K562 (cell line): ENCODE measurements around the gene VEGFA. TPM values are rescaled to one million over a fixed set of nuclear protein-coding genes. Genes with fewer than 3 reads are reported as not detected.

ENCODE experiments used
- CAMTA2 ChIP-seq: fragments of 250-450 bp; sonication (Bioruptor Pico); conservative IDR thresholded peaks from 2 replicates; pipeline ENCODE4 v1.5.1; 2022
- CBFA2T3 ChIP-seq: fragments of 450-650 bp; IDR thresholded peaks from 2 replicates; pipeline ENCODE4 v1.6.1; 2017
- EP300 ChIP-seq: IDR thresholded peaks from 2 replicates; pipeline ENCODE4 v1.6.1; 2012; ENCODE audit warnings: low read length, improper control_type of control experiment
- ETS2 ChIP-seq: IDR thresholded peaks from 2 replicates; pipeline ENCODE4 v1.6.1; 2016; ENCODE audit warnings: borderline replicate concordance, missing genetic modification characterization, mild to moderate bottlenecking, moderate library complexity, missing compliant biosample characterization; ENCODE audit not compliant: poor library complexity, severe bottlenecking
- GABPB1 ChIP-seq: sonication (generic); formaldehyde crosslinking; IDR thresholded peaks from 2 replicates; pipeline ENCODE4 v1.8.0; 2022; ENCODE audit warnings: mild to moderate bottlenecking, missing genetic modification reagents
- GTF2E2 ChIP-seq: fragments of 200-800 bp; sonication (Bioruptor generic); IDR thresholded peaks from 2 replicates; pipeline ENCODE4 v1.6.1; 2016; ENCODE audit warnings: missing genetic modification characterization, missing compliant biosample characterization
- MEF2A ChIP-seq: IDR thresholded peaks from 2 replicates; pipeline ENCODE4 v1.6.1; 2011; ENCODE audit warnings: low read depth, mild to moderate bottlenecking, low read length, moderate library complexity; ENCODE audit not compliant: control insufficient read depth
- NELFE ChIP-seq: IDR thresholded peaks from 2 replicates; pipeline ENCODE4 v1.6.1; 2011; ENCODE audit warnings: mild to moderate bottlenecking; ENCODE audit not compliant: insufficient read depth, insufficient read length
- POLR2G ChIP-seq: fragments of 200-400 bp; formaldehyde crosslinking; IDR thresholded peaks from 2 replicates; pipeline ENCODE4 v1.6.1; 2017; ENCODE audit warnings: low read depth, mild to moderate bottlenecking, antibody characterized with exemption, low read length, moderate library complexity
- POLR2H ChIP-seq: IDR thresholded peaks from 2 replicates; pipeline ENCODE4 v1.6.1; 2016; ENCODE audit warnings: missing genetic modification characterization, low read depth, mild to moderate bottlenecking, control low read depth, missing compliant biosample characterization, moderate library complexity
- PURB ChIP-seq: sonication (generic); formaldehyde crosslinking; IDR thresholded peaks from 2 replicates; pipeline ENCODE4 v1.9.0; 2021; ENCODE audit warnings: low read depth, mild to moderate bottlenecking, missing genetic modification reagents
- RNF2 ChIP-seq: sonication (generic); IDR thresholded peaks from 2 replicates; pipeline ENCODE4 v1.6.1; 2016
- SMAD1 ChIP-seq: fragments of 150-350 bp; IDR thresholded peaks from 2 replicates; pipeline ENCODE4 v1.6.1; 2014; ENCODE audit warnings: low read length, low read depth; ENCODE audit not compliant: partially characterized antibody
- SMAD4 ChIP-seq: fragments of 250-450 bp; sonication (Bioruptor Pico); conservative IDR thresholded peaks from 2 replicates; pipeline ENCODE4 v1.8.0; 2021; ENCODE audit warnings: inconsistent platforms, mild to moderate bottlenecking, moderate library complexity
- SRSF9 ChIP-seq: fragments of 200-400 bp; formaldehyde crosslinking; IDR thresholded peaks from 2 replicates; pipeline ENCODE4 v1.6.1; 2017; ENCODE audit warnings: low read depth, low read length, borderline replicate concordance
- TARDBP ChIP-seq: fragments of 450-650 bp; IDR thresholded peaks from 2 replicates; pipeline ENCODE4 v1.6.1; 2016
- TFAM ChIP-seq: fragments of 250-450 bp; sonication (Bioruptor Pico); conservative IDR thresholded peaks from 2 replicates; pipeline ENCODE4 v1.5.0; 2021; ENCODE audit warnings: mild to moderate bottlenecking, moderate library complexity
- THRAP3 ChIP-seq: fragments of 450-650 bp; IDR thresholded peaks from 2 replicates; pipeline ENCODE4 v1.6.1; 2016; ENCODE audit warnings: mild to moderate bottlenecking, inconsistent platforms, borderline replicate concordance
- ZNF217 ChIP-seq: sonication (generic); formaldehyde crosslinking; IDR thresholded peaks from 2 replicates; pipeline ENCODE4 v1.8.0; 2022; ENCODE audit warnings: mild to moderate bottlenecking, missing genetic modification reagents
- ZNF586 ChIP-seq: fragments of 450-650 bp; formaldehyde crosslinking; conservative IDR thresholded peaks from 2 replicates; pipeline ENCODE4 v1.4.0; 2020; ENCODE audit warnings: mild to moderate bottlenecking, moderate library complexity
- ZNF668 ChIP-seq: fragments of 250-450 bp; sonication (Bioruptor Pico); IDR thresholded peaks from 2 replicates; pipeline ENCODE4 v1.8.0; 2022; ENCODE audit warnings: mild to moderate bottlenecking, inconsistent platforms
- ZZZ3 ChIP-seq: fragments of 450-650 bp; IDR thresholded peaks from 2 replicates; pipeline ENCODE4 v1.6.1; 2016; ENCODE audit warnings: antibody characterized with exemption, mild to moderate bottlenecking, moderate library complexity
- polyA plus RNA-seq, 8 experiments: library from polyadenylated mRNA; depleted of rRNA in 4 of 8; stranded (reverse) in 5 of 8; unstranded in 3 of 8; fragments of >200 nt; fragmentation: Nextera tagmentation in 2 of 8; fragmentation: Illumina TruSeq in 1 of 8; extraction: Ambion mirVana in 2 of 8; extraction: Trizol in 1 of 8; gene quantifications; 2 replicates each; pipeline versions ENCODE4 v1.2.1 to v1.2.3, GENCODE V29; 2011 to 2014; ENCODE audit warnings: inconsistent platforms in 1 of 8, missing spikeins in 1 of 8
- total RNA-seq, 7 experiments: library from RNA; depleted of rRNA in 6 of 7; stranded (reverse); fragments of >200 nt in 6 of 7; fragmentation: Illumina TruSeq in 2 of 7; extraction: Trizol in 2 of 7; gene quantifications; 2 replicates each; pipeline versions ENCODE4 v1.2.1 to v1.2.3, GENCODE V29; 2011 to 2021; ENCODE audit warnings: low replicate concordance in 1 of 7
- TF ChIP-seq, protein P1 (sequence below): fragments of 450-650 bp; IDR thresholded peaks from 2 replicates; pipeline ENCODE4 v1.7.0; 2016; ENCODE audit warnings: borderline replicate concordance
- TF ChIP-seq, protein P2 (sequence below): sonication (generic); formaldehyde crosslinking; IDR thresholded peaks from 2 replicates; pipeline ENCODE4 v1.8.1; 2023; ENCODE audit warnings: mild to moderate bottlenecking, missing genetic modification reagents
- TF ChIP-seq, protein P3 (sequence below): sonication (generic); formaldehyde crosslinking; IDR thresholded peaks from 2 replicates; pipeline ENCODE4 v1.8.0; 2022; ENCODE audit warnings: mild to moderate bottlenecking, missing genetic modification reagents

Gene VEGFA
- total and polyA plus RNA-seq, 9 of the 15 experiments (the other 6 are each of a cell fraction or from before 2014, with no cell fraction given), result 14.0 to 271 (median 124) TPM

DNA sequence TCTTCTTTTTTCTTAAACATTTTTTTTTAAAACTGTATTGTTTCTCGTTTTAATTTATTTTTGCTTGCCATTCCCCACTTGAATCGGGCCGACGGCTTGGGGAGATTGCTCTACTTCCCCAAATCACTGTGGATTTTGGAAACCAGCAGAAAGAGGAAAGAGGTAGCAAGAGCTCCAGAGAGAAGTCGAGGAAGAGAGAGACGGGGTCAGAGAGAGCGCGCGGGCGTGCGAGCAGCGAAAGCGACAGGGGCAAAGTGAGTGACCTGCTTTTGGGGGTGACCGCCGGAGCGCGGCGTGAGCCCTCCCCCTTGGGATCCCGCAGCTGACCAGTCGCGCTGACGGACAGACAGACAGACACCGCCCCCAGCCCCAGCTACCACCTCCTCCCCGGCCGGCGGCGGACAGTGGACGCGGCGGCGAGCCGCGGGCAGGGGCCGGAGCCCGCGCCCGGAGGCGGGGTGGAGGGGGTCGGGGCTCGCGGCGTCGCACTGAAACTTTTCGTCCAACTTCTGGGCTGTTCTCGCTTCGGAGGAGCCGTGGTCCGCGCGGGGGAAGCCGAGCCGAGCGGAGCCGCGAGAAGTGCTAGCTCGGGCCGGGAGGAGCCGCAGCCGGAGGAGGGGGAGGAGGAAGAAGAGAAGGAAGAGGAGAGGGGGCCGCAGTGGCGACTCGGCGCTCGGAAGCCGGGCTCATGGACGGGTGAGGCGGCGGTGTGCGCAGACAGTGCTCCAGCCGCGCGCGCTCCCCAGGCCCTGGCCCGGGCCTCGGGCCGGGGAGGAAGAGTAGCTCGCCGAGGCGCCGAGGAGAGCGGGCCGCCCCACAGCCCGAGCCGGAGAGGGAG lies 580 bp downstream of the VEGFA start (continued):
- no peak for TF ChIP-seq CBFA2T3
- TF ChIP-seq SMAD4, result no peak; the same call in 1 of the 2 replicates
- TF ChIP-seq PURB, result no peak
- TF ChIP-seq ETS2, result no peak
- TF ChIP-seq THRAP3, result no peak
- peak; percentile 96 for TF ChIP-seq GTF2E2 (tag)
- peak; percentile 74 for TF ChIP-seq POLR2G
- no peak for TF ChIP-seq MEF2A
- TF ChIP-seq GABPB1 (CRISPR knock-in tag), result 0 out of 2 replicates have a peak, but pooled peaks have one; percentile 16
- TF ChIP-seq TARDBP, result 0 out of 2 replicates have a peak, but pooled peaks have one; percentile 43
- TF ChIP-seq SRSF9, result no peak
- no peak for TF ChIP-seq ZNF586
- peak; percentile 88 for TF ChIP-seq POLR2H (tag)
- TF ChIP-seq, protein P1, sequence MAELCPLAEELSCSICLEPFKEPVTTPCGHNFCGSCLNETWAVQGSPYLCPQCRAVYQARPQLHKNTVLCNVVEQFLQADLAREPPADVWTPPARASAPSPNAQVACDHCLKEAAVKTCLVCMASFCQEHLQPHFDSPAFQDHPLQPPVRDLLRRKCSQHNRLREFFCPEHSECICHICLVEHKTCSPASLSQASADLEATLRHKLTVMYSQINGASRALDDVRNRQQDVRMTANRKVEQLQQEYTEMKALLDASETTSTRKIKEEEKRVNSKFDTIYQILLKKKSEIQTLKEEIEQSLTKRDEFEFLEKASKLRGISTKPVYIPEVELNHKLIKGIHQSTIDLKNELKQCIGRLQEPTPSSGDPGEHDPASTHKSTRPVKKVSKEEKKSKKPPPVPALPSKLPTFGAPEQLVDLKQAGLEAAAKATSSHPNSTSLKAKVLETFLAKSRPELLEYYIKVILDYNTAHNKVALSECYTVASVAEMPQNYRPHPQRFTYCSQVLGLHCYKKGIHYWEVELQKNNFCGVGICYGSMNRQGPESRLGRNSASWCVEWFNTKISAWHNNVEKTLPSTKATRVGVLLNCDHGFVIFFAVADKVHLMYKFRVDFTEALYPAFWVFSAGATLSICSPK, result 0 out of 2 replicates have a peak, but pooled peaks have one; percentile 25
- TF ChIP-seq, protein P2, sequence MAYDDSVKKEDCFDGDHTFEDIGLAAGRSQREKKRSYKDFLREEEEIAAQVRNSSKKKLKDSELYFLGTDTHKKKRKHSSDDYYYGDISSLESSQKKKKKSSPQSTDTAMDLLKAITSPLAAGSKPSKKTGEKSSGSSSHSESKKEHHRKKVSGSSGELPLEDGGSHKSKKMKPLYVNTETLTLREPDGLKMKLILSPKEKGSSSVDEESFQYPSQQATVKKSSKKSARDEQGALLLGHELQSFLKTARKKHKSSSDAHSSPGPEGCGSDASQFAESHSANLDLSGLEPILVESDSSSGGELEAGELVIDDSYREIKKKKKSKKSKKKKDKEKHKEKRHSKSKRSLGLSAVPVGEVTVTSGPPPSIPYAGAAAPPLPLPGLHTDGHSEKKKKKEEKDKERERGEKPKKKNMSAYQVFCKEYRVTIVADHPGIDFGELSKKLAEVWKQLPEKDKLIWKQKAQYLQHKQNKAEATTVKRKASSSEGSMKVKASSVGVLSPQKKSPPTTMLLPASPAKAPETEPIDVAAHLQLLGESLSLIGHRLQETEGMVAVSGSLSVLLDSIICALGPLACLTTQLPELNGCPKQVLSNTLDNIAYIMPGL (CRISPR knock-in tag), result no peak
- TF ChIP-seq RNF2, result no peak
- TF ChIP-seq EP300, result no peak
- no peak for TF ChIP-seq NELFE
- TF ChIP-seq CAMTA2 (CRISPR knock-in tag), result 0 out of 2 replicates have a peak, but pooled peaks have one; percentile 55
- TF ChIP-seq ZNF668 (CRISPR knock-in tag), result no peak
- TF ChIP-seq SMAD1, result peak; percentile 3
- no peak for TF ChIP-seq TFAM (CRISPR knock-in tag)
- TF ChIP-seq ZNF217 (CRISPR knock-in tag), result no peak
- TF ChIP-seq ZZZ3, result no peak
- TF ChIP-seq, protein P3, sequence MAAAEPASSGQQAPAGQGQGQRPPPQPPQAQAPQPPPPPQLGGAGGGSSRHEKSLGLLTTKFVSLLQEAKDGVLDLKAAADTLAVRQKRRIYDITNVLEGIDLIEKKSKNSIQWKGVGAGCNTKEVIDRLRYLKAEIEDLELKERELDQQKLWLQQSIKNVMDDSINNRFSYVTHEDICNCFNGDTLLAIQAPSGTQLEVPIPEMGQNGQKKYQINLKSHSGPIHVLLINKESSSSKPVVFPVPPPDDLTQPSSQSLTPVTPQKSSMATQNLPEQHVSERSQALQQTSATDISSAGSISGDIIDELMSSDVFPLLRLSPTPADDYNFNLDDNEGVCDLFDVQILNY (CRISPR knock-in tag), result no peak
